DMS53 (cell line): ENCODE data around the gene NKTR.
"Not testable (repeated sequence)": the region's sequence is repeated elsewhere in the genome, so short reads cannot be mapped to it uniquely, and the experiment has no call there.

Source experiments
- DNase-seq: peaks from one replicate; lab custom pipeline; 2025; lab: John Stamatoyannopoulos, UW

The NKTR gene

DNA sequence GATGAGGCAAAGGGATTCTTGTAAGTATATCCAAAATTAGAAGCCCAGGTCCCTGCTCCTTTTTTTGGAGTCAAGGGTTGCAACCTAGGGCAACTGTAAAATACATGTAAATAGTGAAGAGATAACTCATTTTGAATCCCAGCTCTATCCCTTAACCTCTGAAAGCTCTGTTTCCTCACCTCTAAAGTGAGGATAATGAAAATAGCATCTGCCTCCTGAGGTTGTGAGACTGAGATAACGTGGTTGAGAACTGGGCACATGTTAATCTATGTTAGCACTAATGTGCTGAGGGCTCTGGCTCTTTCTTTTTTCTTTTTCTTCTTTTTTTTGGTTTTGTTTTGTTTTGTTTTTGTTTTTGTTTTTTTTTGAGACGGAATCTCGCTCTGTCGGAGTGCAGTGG lies 4.8 kb upstream of the NKTR start:
- no peak for DNase-seq

DNA sequence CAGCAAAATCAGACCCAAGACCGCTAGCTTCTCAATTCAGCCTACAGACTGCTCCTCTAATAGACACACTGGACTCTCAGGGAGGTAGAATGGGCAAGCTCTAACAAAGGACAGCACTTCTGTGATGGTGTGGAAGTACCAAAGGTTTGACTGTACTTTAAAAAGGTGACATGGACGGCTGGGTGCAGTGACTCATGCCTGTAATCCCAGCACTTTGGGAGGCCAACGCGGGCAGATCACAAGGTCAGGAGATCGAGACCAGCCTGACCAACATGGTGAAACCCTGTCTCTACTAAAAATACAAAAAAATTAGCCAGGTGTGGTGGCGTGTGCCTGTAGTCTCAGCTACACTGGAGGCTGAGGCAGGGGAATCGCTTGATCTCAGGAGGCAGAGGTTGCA lies 3.4 kb upstream of the NKTR start:
- DNase-seq = not testable (repeated sequence)

DNA sequence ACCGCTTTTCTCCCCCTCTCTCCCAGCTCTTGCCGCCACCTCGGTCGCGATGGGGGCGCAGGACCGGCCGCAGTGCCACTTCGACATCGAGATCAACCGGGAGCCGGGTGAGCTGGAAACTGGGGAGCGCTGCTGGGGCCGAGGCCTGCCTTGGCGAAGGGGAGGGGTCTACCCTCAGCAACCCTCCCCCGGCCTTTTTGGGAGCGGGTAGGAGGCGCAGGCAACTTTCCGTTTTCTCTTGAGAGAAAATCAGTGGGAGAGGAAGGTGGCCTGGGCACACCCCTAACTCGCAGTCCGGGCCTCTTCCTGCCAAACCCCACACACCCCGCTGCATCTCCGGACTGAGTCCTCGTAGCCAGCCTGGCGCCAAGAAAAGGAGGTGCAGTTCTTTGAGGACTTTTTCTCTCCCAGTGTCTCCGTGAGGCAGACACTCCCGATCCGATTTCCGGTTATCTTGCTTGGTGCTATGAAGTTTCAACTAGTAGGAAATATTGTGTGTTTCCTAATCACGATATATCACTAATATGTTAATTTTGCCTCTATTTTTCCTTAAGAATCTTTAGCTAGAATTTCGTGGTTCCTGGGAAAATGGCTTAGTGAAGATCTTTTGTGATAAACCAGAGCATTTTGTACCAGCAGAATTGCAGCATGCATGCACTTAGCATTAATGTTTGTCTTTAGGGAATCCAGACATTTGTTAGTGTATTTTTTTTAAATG lies 631 bp downstream of the NKTR start:
- peak; percentile 55 for DNase-seq

DNA sequence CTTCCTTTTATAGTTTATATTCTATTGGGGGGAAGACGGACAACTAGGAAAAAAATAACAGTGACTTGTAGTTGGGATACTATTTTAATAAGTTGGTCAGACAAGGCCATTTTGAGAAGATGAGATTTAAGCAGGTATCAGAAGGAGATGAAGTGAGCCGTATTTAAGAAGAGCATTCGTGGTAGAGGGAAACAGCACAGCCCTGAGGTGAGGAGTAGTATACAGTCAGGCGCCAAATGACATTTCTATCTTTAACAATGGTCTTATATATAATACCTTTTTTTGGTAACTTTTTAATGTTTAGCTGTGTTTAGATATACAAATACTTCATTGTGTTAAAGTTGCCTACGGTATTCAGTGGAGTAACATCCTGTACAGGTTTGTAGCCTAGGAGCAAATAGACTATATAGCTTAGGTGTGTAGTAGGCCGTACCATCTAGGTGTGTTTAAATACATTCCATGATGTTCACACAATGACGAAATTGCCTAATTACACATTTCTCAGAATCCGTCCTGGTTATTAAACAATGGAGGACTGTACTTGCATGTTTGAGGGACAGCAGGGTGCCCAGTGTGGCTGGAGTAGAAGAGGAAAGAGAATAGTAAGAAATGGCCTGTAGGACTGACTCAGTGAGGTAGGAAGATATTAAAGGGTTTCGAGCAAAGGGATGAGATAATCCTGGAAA lies 1.6 kb downstream of the NKTR start:
- no peak for DNase-seq

DNA sequence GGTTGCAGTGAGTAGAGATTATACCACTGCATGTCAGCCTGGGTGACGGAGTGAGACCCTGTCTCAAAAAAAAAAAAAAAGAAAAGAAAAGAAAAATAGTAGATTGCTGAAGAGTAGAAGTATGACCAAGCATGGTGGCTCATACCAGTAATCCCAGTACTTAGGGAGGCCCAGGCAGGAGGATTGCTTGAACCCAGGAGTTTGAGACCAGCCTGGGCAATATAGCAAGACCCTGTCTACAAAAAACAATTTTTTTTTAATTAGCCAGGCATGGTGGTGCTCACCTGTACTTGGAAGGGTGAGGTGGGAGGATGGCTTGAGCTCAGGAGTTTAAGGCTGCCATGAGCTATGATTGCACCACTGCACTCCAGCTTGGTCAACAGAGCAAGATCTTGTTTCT lies 2.5 kb downstream of the NKTR start:
- no peak for DNase-seq

DNA sequence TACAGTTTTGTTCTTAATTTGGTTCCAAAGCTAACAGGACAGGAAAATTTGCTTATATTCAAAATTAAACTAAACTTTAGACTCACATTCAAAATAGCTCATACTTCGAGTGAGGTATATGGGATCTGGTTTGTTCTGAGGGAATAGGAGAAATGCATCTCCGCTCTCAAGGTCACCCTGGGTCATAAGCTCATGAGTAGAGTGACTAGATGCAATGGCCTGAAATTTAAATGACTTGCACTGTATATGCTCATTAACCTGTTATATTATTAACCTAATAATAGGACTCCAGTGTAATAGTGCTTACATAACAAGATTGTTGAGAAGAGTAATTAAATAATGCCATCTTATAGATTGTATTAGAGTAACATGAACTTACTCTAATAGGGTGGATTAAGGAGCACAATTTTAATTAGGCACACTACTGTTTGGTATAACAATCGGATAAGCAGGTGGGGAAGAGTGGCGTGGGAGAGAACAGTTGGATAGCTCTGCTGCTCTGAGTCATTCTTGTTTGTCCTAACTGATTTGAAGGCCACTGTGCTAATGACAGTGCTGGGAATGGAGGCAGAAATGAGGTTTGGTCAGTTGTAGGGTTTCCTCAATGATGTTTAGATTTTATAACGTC lies 5.2 kb downstream of the NKTR start:
- DNase-seq = peak; percentile 43

DNA sequence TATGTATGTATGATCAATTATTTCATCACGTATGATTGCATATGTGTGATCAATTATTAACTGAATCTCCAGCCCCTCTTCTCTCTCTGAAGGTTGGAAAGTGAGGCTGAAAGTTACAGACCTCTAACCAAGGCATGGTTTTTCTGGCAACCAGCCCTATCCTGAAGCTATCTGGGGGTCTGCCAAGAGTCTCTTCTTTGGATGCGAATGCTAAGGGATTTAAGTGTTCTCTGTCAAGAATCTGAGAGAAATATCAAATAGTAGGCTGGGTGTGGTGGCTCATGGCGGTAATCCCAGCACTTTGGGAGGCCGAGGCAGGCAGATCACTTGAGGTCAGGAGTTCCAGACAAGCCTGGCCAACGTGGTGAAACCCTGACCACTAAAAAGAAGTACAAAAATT lies 8.1 kb downstream of the NKTR start:
- no peak for DNase-seq

DNA sequence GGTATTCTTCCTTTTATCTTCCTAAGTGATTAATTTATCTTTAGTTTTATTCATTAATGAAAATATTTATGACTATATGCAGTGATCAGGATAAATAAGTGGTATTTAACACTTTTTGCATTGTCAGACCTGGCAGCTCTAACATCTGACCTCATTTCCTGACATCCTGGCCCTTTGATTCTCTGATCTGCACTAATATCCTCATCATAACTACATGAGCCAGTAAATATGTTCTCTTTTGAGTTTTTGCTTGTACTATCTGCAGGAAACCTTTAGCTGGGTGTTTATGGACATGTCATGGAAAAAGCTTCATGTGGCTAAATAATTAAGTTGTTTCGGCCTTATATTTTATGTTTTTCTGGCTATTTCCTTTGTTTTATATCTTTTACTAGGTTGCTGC lies 10.5 kb downstream of the NKTR start:
- no peak for DNase-seq

DNA sequence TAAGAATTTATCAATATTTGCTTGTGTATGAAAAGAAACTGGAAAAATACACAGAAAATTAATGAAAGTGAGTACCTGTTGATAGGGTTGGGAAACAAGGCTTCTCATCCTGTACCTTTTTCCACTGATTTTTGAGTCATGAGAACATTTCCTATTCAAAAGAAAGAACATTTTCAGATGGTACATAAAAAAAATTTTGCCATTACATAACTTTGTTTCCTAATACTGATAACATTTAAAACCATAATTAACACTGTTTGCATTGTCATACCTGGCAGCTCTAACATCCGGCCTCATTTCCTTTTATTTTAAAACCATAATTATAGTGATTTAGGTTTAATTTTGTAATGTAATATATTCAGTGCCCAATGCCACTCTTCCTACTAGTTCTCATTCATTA lies 11.7 kb downstream of the NKTR start:
- DNase-seq = no peak

DNA sequence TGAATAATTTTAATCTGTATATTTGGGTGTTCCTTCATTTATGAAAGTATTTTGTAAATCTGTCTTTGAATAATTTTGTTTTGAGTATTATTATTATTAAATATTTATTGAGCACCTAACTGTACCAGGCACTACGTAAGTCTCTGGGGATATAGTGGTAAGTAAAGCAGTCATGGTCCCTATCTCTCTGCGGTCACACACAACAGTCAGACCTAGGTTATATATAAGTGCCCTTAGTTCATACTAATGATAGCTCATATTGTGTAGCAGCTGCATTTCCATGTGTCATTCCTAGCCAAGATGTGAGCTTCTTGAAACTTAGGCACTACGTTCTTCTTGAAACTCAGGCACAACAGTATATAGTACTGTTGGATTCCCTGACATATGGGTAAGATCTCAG lies 12.4 kb downstream of the NKTR start:
- DNase-seq = no peak

DNA sequence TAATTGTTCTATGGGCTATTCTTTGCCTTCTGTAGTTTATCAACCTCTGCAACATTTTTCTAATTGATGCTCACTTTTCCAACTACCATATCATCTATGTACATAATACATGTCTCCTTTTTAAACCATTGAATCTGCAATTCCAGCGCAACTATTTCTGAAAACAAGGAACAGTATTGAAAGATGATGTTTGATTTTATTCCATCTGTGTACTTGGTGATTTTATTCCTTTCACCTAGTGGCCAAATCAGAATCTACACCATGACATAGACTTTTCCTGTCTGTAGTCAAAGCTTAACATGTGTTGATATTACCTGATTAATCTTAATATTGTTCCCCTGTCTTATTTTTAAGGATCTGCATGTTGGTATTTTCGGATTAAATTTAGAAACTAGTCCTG lies 13.0 kb downstream of the NKTR start:
- peak; percentile 14 for DNase-seq

DNA sequence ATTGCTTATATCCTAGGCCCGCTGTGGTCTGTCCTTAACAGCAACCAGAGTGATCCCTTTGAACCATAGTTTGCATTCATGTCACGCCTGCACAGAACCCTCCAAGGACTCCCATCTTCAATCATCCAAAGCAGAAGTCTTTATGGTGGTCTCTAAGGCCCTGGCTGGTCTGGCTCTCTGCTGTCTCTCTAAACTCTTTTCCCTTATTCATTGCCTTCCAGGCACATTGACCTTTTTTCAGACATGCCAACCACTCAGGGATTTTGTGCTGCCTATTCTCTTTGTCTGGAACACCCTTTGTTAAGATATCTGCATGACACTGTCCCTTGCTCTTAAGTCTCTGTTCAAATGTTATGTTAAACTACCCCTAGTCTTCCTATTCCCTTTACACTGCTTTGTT lies 31.1 kb downstream of the NKTR start:
- DNase-seq = no peak

DNA sequence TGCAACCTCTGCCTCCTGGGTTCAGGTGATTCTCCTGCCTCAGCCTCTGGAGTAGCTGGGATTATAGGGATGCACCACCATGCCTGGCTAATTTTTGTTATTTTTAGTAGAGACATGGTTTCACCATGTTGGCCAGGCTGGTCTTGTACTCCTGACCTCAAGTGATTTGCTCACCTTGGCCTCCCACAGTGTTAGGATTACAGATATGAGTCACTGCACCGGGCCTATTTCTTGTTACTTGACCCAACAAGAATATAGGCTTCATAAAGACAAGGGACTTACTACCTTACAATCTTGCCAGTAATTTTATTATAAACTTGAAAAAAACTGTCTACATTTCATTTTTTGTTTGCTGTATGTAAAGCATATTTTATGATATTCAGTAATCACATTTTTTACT lies 31.7 kb downstream of the NKTR start:
- DNase-seq = no peak

DNA sequence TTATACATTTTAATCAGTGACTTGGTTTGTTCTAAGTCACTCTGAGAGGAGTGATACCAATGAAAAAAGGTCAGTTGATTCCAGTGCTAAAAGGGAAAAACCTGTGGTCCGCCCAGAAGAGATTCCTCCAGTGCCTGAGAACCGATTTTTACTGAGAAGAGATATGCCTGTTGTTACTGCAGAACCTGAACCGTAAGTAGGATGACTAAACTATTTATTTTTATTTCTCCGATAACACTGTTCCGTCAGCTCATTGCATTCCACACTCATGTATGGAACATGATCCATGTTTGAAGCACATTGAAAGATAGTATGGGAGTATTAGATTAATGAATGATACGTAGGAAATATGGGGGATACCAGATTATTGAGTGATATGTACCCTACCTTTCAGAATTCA lies 33.1 kb downstream of the NKTR start:
- no peak for DNase-seq

DNA sequence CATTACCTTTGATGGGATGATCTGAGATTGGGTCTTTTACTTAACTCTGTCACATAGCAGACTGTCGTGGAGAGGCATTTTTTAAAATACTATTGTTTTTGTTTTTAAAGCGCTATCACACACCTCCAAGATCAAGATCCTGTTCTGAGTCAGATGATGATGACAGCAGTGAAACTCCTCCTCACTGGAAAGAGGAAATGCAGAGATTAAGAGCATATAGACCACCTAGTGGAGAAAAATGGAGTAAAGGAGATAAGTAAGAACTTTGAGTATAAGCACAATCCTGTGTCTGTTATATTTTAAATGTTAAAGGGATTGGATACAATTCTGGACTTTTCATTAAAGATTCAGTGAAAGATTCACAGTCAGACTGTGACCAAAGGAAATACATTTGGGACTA lies 34.6 kb downstream of the NKTR start:
- DNase-seq = no peak

DNA sequence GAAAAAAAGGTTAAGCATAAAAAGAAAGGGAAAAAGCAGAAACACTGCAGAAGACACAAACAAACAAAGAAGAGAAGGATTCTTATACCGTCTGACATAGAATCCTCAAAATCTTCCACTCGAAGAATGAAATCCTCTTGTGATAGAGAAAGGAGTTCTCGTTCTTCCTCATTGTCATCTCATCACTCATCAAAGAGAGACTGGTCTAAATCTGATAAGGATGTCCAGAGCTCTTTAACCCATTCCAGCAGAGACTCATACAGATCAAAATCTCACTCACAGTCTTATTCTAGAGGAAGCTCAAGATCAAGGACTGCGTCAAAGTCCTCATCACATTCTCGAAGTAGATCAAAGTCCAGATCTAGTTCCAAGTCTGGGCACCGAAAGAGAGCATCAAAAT lies 36.5 kb downstream of the NKTR start:
- DNase-seq = no peak

DNA sequence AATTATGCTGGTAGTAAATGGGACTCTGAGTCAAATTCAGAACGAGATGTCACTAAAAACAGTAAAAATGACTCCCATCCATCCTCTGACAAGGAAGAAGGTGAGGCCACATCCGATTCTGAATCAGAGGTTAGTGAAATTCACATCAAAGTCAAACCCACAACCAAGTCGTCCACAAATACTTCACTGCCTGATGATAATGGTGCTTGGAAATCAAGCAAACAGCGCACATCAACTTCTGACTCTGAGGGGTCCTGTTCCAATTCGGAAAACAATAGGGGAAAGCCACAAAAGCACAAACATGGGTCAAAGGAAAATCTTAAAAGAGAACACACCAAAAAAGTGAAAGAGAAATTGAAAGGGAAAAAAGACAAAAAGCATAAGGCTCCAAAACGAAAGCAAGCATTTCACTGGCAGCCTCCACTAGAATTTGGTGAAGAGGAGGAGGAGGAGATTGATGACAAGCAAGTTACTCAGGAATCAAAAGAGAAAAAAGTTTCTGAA lies 37.9 kb downstream of the NKTR start:
- DNase-seq = no peak

DNA sequence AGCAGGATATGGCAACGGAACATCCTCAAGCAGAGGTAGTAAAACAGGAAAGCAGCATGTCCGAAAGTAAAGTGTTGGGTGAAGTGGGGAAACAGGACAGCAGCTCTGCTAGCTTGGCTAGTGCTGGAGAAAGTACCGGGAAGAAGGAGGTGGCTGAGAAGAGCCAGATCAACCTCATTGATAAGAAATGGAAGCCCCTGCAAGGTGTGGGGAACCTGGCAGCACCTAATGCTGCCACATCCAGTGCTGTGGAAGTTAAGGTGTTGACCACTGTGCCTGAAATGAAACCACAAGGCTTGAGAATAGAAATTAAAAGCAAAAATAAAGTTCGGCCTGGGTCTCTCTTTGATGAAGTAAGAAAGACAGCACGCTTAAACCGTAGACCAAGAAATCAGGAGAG lies 38.7 kb downstream of the NKTR start:
- DNase-seq = no peak

DNA sequence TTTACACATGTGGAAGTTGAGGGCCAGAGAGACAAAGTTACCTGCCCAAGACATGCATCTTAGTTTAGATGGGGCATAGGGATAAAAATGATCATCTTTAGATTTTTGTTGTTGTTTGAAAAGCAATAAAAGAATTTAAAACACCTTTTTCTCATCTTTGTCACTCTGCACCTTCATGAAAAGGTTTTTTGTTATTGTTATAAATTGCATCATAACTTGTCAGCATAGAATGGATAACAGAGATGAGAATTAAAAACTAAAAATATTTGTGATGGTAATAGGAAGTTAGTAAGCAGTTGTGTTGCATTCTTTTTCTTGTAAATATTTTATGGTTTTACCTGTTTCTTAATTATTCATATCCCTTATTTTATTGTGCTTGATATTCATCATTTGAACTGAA lies 39.6 kb downstream of the NKTR start:
- no peak for DNase-seq

DNA sequence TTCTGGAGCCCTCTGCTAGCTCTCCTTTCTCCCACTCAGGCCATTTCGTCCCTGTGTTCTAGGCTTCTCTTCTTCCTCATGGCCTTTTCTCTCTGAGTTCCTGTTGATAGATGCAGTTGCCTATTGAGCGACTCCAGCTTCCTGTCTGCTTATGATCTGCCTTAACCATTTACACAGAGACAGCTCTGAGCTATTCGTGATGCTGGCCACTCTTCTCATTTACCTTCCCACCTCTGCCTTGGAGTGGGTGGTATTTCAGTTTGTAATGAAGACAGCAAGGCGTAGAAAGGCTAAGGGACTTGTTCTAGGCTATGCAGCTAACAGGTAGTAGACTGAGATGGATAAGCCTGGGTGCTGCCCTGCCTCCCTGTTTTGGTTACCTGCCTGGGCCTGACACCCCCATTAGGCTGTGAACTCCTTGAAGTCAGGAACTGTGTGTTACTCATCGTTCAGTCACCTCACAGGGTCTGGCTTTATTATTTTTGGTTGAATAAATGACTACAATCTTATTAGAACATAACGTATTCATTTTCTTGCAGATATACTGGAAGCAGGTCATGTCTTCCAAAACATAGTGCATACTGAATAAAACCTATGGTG lies 40.4 kb downstream of the NKTR start:
- DNase-seq = no peak

DNA sequence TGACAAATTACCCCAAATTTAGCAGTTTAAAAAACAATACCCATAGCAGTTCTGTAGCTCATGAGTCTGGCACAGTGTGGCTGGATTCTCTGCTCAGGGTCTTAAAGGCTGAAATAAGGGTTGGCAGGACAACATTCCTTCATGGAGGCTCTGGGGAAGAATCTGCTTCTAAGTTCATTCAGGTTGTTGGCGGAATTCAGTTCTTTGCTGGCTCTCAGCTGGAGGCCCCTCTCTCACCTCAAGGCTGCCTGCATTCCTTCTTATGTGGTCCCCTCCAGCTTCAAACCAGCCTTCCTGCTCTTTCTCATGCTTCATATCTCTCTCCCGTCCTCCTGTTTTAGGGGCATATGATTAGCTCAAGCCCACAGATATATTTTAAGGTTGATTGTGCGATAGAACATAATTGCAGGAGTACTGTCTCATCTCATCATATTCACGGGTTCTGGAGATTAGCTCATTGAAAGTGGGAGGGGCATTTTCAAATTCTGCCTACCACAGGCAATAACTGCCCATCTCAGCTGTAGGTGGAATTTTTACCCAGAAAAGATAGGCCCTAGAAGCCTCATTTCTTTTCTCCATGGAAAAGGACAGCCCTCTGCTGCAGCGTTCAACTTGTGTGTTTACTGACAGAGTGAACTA lies 47.5 kb downstream of the NKTR start:
- DNase-seq = no peak

DNA sequence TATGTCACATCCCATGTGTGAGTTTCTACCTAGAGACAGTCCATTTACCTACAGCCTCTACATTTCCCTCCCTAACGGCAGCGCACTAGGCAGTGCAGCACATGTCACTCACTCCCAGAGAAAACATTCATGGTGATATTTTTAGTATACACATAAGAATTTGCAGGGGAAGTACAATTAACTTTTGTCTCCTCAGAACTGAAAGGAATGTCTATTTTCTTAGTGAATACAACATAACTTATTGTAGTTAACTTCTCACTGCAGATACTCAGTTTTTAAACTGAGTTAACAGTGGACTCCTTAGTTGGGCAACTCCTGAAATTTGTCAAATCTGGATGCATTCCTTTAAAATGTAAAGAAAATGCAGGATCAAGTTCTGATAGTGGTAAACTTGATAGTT lies 48.5 kb downstream of the NKTR start:
- DNase-seq = no peak

DNA sequence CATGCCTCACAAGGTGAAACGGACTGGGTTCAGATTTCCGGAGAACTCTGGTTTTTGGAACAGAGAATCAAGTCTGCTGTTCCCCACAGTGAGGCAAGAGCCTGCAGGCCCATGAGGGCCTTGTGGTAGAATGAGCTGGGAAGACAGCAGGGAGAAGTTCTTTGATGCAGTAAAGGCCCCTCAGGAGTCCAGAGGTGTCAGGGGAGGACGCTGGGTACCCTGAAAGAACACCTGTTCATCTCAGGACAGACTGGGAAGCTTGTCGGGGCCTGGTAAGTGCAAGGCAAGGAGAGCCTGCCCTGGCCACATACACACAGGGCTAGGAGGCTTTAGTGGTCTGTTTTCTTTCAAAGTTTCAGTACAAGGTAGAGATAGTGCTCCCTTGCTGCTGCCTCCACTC lies 49.3 kb downstream of the NKTR start:
- no peak for DNase-seq
